ENCODE results near the gene SOX10. TPM values are rescaled to one million over a fixed set of nuclear protein-coding genes. Genes with fewer than 3 reads are reported as not detected.
"Not testable (repeated sequence)": the region's sequence is repeated elsewhere in the genome, so short reads cannot be mapped to it uniquely, and the experiment has no call there.

Gene SOX10
- total RNA-seq, 2 experiments from 2014 or later = not detected

GRCh38 chr22:37989146-37990045 is 5.0 kb upstream of the SOX10 start:
- Mint-ChIP-seq H3K4me3 (no peak overlapping the region), H3K27me3 (no peaks in the 10 kb centered on the region), H3K4me1 (no peaks in the 10 kb centered on the region), H3K27ac (no peak overlapping the region), H3K36me3 (ENCODE audit: low read depth) (no peaks in the 10 kb centered on the region), H3K9me3 (no peaks in the 10 kb centered on the region)
- CTCF ChIA-PET = interaction anchor here (1.2 to 1.6 kb wide), 3 partner anchors 17 to 218 kb away, joined by 4 to 5 read pairs (median 4); no protein-coding TSS in a partner anchor
- POLR2A ChIA-PET = no interaction called here
- DNase-seq = no peak

DNA sequence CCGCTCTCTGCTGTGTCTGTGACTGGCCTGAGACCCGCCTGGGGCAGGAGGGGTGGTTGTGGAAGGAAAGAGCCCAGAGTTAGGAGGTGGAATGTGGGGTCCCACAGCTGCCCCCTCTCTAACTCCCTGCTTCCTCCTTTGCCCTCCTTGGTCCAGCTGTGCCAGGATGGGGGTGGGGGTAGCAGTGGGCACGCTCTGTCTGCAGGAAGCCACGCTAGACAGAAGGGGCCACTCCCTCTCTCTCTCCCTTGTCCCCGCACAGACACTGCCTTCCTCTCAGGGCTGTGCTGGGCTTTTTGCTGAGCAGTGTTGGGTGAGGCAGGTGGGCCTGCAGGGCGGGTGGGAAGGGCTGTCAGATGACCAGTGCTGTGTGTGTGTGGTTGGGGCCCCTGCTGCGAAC is 2.0 kb upstream of the SOX10 start:
- Mint-ChIP-seq H3K27ac (no peak overlapping the region), H3K4me3 (no peak overlapping the region), H3K36me3 (ENCODE audit: low read depth) (no peaks in the 10 kb centered on the region), H3K27me3 (no peaks in the 10 kb centered on the region), H3K4me1 (no peaks in the 10 kb centered on the region), H3K9me3 (no peaks in the 10 kb centered on the region)
- ChIA-PET CTCF (no interaction called here), POLR2A (no interaction called here)
- no peak for DNase-seq

- CTCF ChIA-PET = no interaction called here
- Mint-ChIP-seq H3K9me3 (no peaks in the 10 kb centered on the region), H3K27ac (no peak overlapping the region), H3K4me3 (no peak overlapping the region), H3K27me3 (no peaks in the 10 kb centered on the region), H3K36me3 (ENCODE audit: low read depth) (no peaks in the 10 kb centered on the region), H3K4me1 (no peaks in the 10 kb centered on the region)
- no peak for DNase-seq
- POLR2A ChIA-PET = no interaction called here
These were observed 1.5 kb upstream of the SOX10 start for GRCh38 chr22:37985751-37986281.

GRCh38 chr22:37985050-37985585 is 763 bp upstream of the SOX10 start:
- Mint-ChIP-seq H3K4me3 (no peak overlapping the region), H3K36me3 (ENCODE audit: low read depth) (no peaks in the 10 kb centered on the region), H3K27me3 (no peaks in the 10 kb centered on the region), H3K4me1 (no peaks in the 10 kb centered on the region), H3K27ac (no peak overlapping the region), H3K9me3 (no peaks in the 10 kb centered on the region)
- ChIA-PET POLR2A (no interaction called here), CTCF (interaction anchor here (0.5 kb wide), 1 partner anchor 1403 kb away, joined by 3 read pairs; no protein-coding TSS in a partner anchor)
- DNase-seq = no peak

DNA sequence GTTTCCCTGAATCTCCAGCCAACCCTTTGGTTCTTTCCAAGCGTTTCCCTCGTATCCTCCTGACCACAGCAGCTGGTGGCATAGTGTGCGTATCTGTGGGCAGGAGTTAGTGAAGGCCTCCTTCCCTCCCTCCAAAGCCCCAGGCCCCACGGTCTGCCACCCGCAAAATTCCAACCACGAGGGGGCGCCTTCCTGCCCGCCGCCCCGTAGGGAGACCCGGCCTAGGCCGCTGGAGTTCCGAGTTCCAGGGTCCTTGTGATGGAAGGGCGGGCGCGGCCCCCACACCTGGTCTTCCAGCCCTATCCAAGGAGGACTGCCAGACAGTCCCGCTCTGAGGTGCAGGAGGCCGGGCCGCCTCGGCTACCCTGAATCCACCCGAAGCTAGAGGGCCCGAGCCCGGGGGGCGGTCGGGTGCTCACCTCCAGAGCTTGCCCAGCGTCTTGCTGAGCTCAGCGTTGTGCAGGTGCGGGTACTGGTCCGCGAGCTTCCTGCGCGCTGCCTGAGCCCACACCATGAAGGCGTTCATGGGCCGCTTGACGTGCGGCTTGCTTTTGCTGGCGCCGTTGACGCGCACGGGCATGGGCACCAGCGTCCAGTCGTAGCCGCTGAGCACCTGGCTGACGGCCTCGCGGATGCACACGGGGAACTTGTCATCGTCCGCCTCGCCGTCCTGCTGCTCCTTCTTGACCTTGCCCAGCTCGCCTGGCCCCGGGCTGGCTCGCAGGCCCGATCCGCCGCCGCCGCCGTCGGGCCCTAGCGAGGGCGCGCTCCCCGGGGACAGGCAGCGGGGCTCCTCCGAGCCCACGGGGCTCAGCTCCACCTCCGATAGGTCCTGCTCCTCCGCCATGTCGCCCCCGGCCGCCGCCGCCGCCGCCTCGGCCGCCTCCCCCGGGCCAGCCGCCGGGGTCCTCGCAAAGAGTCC is 1.2 kb downstream of the SOX10 start:
- H3K9me3 Mint-ChIP-seq = no peaks in the 10 kb centered on the region
- DNase-seq = no peak
- no peaks in the 10 kb centered on the region for H3K36me3 Mint-ChIP-seq (ENCODE audit: low read depth)
- no peak overlapping the region for H3K27ac Mint-ChIP-seq
- no peaks in the 10 kb centered on the region for H3K4me1 Mint-ChIP-seq
- H3K27me3 Mint-ChIP-seq = no peaks in the 10 kb centered on the region
- ChIA-PET CTCF (no interaction called here), POLR2A (no interaction called here)
- H3K4me3 Mint-ChIP-seq = no peak overlapping the region

GRCh38 chr22:37982151-37982785 is 2.1 kb downstream of the SOX10 start:
- Mint-ChIP-seq H3K27me3 (no peaks in the 10 kb centered on the region), H3K36me3 (ENCODE audit: low read depth) (no peaks in the 10 kb centered on the region), H3K4me3 (no peak overlapping the region), H3K4me1 (no peaks in the 10 kb centered on the region), H3K27ac (no peak overlapping the region), H3K9me3 (no peaks in the 10 kb centered on the region)
- CTCF ChIA-PET = no interaction called here
- no peak for DNase-seq
- POLR2A ChIA-PET = no interaction called here

DNA sequence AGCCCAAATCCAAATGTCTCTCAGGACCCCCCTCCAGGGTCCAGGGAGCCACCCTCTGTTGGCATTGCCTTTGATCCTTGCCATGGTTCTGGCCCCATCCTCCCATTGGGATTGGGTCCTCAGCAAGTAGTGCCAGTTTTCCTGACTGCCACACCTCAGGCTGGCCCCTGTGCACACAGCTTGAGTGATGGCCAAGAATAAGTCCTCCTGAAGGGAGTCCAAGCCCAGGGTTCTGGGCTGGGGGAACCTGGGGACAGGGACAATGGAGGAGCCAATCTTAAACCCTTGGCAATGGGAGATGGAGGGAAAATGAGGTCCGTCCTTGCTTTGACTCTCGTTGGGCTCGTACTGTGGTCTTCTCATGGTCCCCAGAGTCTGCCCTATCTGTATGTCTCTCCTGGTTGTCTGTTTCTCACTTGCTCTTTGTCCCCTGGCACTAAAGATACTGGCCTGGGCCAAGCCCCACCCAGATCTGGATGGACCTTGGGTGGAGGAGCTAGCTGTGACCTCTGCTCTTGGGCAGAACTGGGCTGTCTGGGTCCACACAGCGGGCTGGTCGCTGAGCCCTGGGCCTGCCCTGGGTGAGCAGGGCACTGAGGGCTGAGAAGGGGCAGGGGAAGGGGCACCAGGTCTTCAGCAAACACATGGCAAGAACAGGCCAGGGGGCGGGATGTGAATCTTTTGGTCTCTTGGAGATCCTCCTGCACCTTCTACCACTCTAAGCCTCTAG is 2.9 kb downstream of the SOX10 start:
- ChIA-PET POLR2A (no interaction called here), CTCF (no interaction called here)
- no peaks in the 10 kb centered on the region for H3K4me1 Mint-ChIP-seq
- no peak for DNase-seq
- H3K27ac Mint-ChIP-seq = no peak overlapping the region
- H3K9me3 Mint-ChIP-seq = no peaks in the 10 kb centered on the region
- H3K36me3 Mint-ChIP-seq (ENCODE audit: low read depth) = no peaks in the 10 kb centered on the region
- H3K4me3 Mint-ChIP-seq = no peak overlapping the region
- H3K27me3 Mint-ChIP-seq = no peaks in the 10 kb centered on the region

DNA sequence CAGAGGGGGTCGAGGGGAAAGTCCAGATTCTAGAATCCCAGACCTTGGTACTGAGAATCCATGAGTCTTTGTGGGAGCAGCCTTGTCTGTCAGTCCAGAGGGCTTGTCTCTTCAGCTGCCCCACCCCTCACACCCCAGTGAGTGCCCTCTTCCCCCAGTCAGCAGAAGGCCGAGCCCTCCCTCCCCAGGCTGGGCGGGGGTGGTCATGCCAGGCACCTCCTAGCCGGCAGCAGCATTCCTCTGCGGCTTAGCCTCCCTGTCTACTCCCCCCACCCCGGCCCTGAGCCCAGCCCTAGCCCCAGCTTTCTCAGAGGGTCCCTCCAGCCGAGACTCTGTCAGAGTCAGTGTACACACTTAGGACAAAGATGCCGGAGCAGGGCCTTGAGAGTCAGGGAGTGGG is 4.6 kb downstream of the SOX10 start:
- no peak overlapping the region for H3K4me3 Mint-ChIP-seq
- H3K27me3 Mint-ChIP-seq = no peaks in the 10 kb centered on the region
- no peak overlapping the region for H3K27ac Mint-ChIP-seq
- CTCF ChIA-PET = no interaction called here
- no peak for DNase-seq
- H3K36me3 Mint-ChIP-seq (ENCODE audit: low read depth) = no peaks in the 10 kb centered on the region
- no peaks in the 10 kb centered on the region for H3K4me1 Mint-ChIP-seq
- POLR2A ChIA-PET = no interaction called here
- no peaks in the 10 kb centered on the region for H3K9me3 Mint-ChIP-seq

DNA sequence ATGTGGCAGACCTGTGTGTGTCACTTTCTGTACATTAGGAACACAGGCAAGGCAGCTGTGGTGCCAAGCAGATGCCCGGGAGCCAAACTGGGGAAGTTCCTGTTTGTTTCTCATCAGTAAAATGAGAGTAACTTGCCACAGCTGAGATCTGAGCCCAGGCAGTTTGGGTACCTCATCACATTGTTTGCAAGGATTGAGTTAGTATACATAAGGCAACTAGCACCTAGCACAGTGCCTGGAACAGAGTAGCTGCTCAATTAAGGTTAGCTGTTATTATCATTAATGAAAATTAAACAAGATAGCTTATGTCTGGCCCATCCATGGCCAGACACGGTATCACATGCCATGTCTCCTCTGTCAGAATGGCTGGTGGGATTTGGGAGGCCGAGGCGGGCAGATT is 7.8 kb downstream of the SOX10 start:
- CTCF ChIA-PET = interaction anchor here (0.8 to 1.7 kb wide), 2 partner anchors 9 to 11 kb away, joined by 3 to 4 read pairs; no protein-coding TSS in a partner anchor
- Mint-ChIP-seq H3K4me1 (no peaks in the 10 kb centered on the region), H3K27ac (no peak overlapping the region), H3K36me3 (ENCODE audit: low read depth) (peaks cover 2% of the 10 kb centered on the region), H3K27me3 (no peaks in the 10 kb centered on the region), H3K4me3 (no peak overlapping the region), H3K9me3 (no peaks in the 10 kb centered on the region)
- DNase-seq = no peak
- POLR2A ChIA-PET = no interaction called here

DNA sequence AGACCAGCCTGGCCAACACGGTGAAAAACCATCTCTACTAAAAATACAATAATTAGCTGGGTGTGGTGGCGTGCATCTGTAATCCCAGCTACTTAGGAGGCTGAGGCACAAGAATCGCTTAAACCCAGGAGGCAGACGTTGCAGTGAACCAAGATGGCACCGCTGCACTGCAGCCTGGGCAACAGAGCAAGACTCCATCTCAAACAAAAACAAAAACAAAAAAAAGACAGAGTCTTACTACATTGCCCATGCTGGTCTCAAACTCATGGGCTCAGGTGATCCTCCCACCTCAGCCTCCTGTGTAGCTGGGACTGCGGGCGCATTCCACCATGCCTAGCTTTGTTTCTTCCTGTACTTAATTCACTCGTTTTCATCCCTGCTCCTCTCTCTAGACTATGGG is 8.3 kb downstream of the SOX10 start:
- H3K27ac Mint-ChIP-seq = not testable (repeated sequence)

DNA sequence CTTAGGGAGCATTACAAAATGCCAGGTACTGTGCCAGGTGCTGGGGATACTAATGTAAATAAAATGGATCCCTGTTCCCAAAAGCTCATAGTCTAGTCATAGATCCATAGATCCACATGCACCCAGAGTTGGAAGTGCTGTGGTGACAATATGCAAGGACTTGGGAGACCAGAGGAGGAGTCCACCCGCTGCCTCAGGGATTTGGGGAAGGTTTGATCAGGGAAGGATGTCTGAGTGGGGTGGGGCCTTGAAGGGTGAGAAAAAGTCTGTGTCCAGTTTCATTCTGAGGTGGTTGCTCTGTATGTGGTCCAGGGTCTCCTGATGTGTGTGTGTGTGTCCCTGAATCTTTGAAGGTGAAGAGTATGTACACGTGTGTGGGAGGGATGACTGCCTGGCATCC is 9.2 kb downstream of the SOX10 start:
- Mint-ChIP-seq H3K9me3 (no peaks in the 10 kb centered on the region), H3K27ac (no peak overlapping the region), H3K27me3 (no peaks in the 10 kb centered on the region), H3K4me3 (no peak overlapping the region), H3K4me1 (no peaks in the 10 kb centered on the region), H3K36me3 (ENCODE audit: low read depth) (peaks cover 2% of the 10 kb centered on the region)
- DNase-seq = no peak
- ChIA-PET CTCF (no interaction called here), POLR2A (no interaction called here)

More for the DNA sequence above, 8.3 kb downstream of the SOX10 start:
- H3K36me3 Mint-ChIP-seq (ENCODE audit: low read depth); DNase-seq; H3K27me3 Mint-ChIP-seq; H3K9me3 Mint-ChIP-seq; H3K4me1 Mint-ChIP-seq; H3K4me3 Mint-ChIP-seq; POLR2A ChIA-PET: not testable (repeated sequence)
- CTCF ChIA-PET = interaction anchor here (0.6 to 1.7 kb wide), 3 partner anchors 9 to 41 kb away, joined by 3 to 4 read pairs (median 3); no protein-coding TSS in a partner anchor

All from activated CD4-positive, alpha-beta T cell treated with anti-CD3 and anti-CD28 coated beads, Interleukin-2, amount 10 ng/mL, durations not matched to agents 7 days and 5 days (primary cell).